Breast epithelium (tissue), 3 donors: Measurements from ENCODE around the gene PTPRM.

ENCODE experiments used
- POLR2AphosphoS5 ChIP-seq, 3 donors: sonication (generic); formaldehyde crosslinking; IDR thresholded peaks; one replicate each; pipeline ENCODE4 v1.6.1; 2017; ENCODE audit warnings: antibody characterized with exemption in 3 of 3
- TF ChIP-seq, protein P1 (sequence below), 3 donors: fragments of 450-650 bp; IDR thresholded peaks; one replicate each; pipeline ENCODE4 v1.5.1; 2016 to 2017; ENCODE audit warnings: antibody characterized with exemption in 3 of 3, mild to moderate bottlenecking in 3 of 3, moderate library complexity in 3 of 3

DNA sequence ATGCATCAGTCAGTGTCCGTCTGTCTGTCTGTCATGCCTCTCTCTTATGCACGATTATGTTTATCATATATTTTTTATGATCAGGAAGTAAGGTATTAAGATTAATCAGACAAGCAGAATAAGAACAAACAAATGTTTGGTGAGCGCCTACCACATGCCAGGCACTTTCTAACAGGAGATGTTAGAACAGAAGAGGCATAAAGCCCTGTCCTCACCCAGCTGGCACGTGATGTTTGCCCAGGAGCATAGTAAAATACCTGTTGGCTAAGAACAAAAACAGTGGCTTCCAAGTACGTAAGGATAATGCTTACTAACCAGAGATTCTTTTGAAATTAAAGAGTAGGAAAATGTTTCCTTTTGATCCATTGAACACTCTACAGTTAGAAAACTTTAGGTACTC lies 661.9 kb downstream of the PTPRM start:
- TF ChIP-seq POLR2AphosphoS5 (IDR thresholded peaks at IDR 0.05) = no peak
- TF ChIP-seq, protein P1, sequence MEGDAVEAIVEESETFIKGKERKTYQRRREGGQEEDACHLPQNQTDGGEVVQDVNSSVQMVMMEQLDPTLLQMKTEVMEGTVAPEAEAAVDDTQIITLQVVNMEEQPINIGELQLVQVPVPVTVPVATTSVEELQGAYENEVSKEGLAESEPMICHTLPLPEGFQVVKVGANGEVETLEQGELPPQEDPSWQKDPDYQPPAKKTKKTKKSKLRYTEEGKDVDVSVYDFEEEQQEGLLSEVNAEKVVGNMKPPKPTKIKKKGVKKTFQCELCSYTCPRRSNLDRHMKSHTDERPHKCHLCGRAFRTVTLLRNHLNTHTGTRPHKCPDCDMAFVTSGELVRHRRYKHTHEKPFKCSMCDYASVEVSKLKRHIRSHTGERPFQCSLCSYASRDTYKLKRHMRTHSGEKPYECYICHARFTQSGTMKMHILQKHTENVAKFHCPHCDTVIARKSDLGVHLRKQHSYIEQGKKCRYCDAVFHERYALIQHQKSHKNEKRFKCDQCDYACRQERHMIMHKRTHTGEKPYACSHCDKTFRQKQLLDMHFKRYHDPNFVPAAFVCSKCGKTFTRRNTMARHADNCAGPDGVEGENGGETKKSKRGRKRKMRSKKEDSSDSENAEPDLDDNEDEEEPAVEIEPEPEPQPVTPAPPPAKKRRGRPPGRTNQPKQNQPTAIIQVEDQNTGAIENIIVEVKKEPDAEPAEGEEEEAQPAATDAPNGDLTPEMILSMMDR (IDR thresholded peaks at IDR 0.05) = no peak
